ENCODE results near the gene TMEM47. TPM values are rescaled to one million over a fixed set of nuclear protein-coding genes. Genes with fewer than 3 reads are reported as not detected.

Gene TMEM47
- 1 to 10 TPM; 2.9 to 8.9 TPM for total RNA-seq

GRCh38 chrX:34656842-34657725 lies at the start of gene TMEM47:
TMEM47 (minus strand) TSS chrX:34657285; CDS start chrX:34657029, 256 bp downstream.
- intact Hi-C loops (cut with DNase I), result no loop called here
- Histone ChIP-seq H3K27me3 (peaks cover 4% of the 10 kb centered on the region), H3K27ac (peak within 1 kb of the TSS; percentile 22), H3K4me3 (peak within 1 kb of the TSS; percentile 37), H3K4me1 (no peaks in the 10 kb centered on the region), H3K9ac (ENCODE audit: low read depth in 2 of 2, low read length in 2 of 2) (peak within 1 kb of the TSS; percentile 30 to 66), H3K9me3 (no peaks in the 10 kb centered on the region), H3K36me3 (no peaks in the 10 kb centered on the region)
- TF ChIP-seq CTCF (IDR thresholded peaks at IDR 0.05), result no peak
- DNase-seq, result peak; percentile 61

- intact Hi-C loops (cut with DNase I), result no loop called here
- Histone ChIP-seq H3K27me3 (no peaks in the 10 kb centered on the region), H3K27ac (no peak overlapping the region), H3K9me3 (no peaks in the 10 kb centered on the region), H3K4me3 (no peak overlapping the region), H3K4me1 (no peaks in the 10 kb centered on the region), H3K36me3 (no peaks in the 10 kb centered on the region), H3K9ac (ENCODE audit: low read depth in 2 of 2, low read length in 2 of 2) (no peak overlapping the region)
- TF ChIP-seq CTCF (IDR thresholded peaks at IDR 0.05), result no peak
- no peak for DNase-seq
Measured at GRCh38 chrX:34687095-34687494, 30.0 kb upstream of the TMEM47 start.

GRCh38 chrX:34659575-34659974 lies 2.5 kb upstream of the TMEM47 start:
- Histone ChIP-seq H3K36me3 (no peaks in the 10 kb centered on the region), H3K27ac (no peak overlapping the region), H3K9me3 (no peaks in the 10 kb centered on the region), H3K27me3 (peaks cover 4% of the 10 kb centered on the region), H3K4me1 (no peaks in the 10 kb centered on the region), H3K4me3 (no peak overlapping the region), H3K9ac (ENCODE audit: low read depth in 2 of 2, low read length in 2 of 2) (no peak overlapping the region)
- intact Hi-C loops (cut with DNase I), result no loop called here
- TF ChIP-seq CTCF (IDR thresholded peaks at IDR 0.05), result no peak
- no peak for DNase-seq

GRCh38 chrX:34658326-34658725 lies 1.2 kb upstream of the TMEM47 start:
- H3K4me1 ChIP-seq, result no peaks in the 10 kb centered on the region
- no peaks in the 10 kb centered on the region for H3K36me3 ChIP-seq
- H3K27me3 ChIP-seq, result peaks cover 4% of the 10 kb centered on the region
- intact Hi-C loops (cut with DNase I), result no loop called here
- H3K4me3 ChIP-seq, result no peak overlapping the region
- DNase-seq, result no peak
- no peak for TF ChIP-seq CTCF (IDR thresholded peaks at IDR 0.05)
- no peaks in the 10 kb centered on the region for H3K9me3 ChIP-seq
- no peak overlapping the region for H3K27ac ChIP-seq
- H3K9ac ChIP-seq (ENCODE audit: low read depth in 2 of 2, low read length in 2 of 2), result no peak overlapping the region

GRCh38 chrX:34657726-34658070 lies 613 bp upstream of the TMEM47 start:
- peaks cover 4% of the 10 kb centered on the region for H3K27me3 ChIP-seq
- H3K36me3 ChIP-seq, result no peaks in the 10 kb centered on the region
- no peak overlapping the region for H3K9ac ChIP-seq (ENCODE audit: low read depth in 2 of 2, low read length in 2 of 2)
- peak overlapping the region; percentile 37 for H3K4me3 ChIP-seq
- TF ChIP-seq CTCF (IDR thresholded peaks at IDR 0.05), result no peak
- no peaks in the 10 kb centered on the region for H3K4me1 ChIP-seq
- no peak overlapping the region for H3K27ac ChIP-seq
- intact Hi-C loops (cut with DNase I), result no loop called here
- DNase-seq, result no peak
- no peaks in the 10 kb centered on the region for H3K9me3 ChIP-seq

All from colonic mucosa (tissue), 4 donors.